GM20431 (cell line): ENCODE results near the gene PDE1C.

Source experiments
- in situ Hi-C: fragments of 300-500 bp; cut with MseI, MboI; formaldehyde crosslinking; loops from one replicate; pipeline ENCODE4 v1.15.0; 2020; ENCODE audit warnings: low sequenced_read_pairs; ENCODE audit not compliant: unreplicated experiment

The PDE1C gene

GRCh38 chr7:32070406-32071360 lies at the start of gene PDE1C:
PDE1C (minus strand) TSS chr7:32070407.
- in situ Hi-C loops, result no loop called here

- in situ Hi-C loops, result no loop called here
Observed at GRCh38 chr7:32119790-32120196, 49.6 kb upstream of the PDE1C start.

DNA sequence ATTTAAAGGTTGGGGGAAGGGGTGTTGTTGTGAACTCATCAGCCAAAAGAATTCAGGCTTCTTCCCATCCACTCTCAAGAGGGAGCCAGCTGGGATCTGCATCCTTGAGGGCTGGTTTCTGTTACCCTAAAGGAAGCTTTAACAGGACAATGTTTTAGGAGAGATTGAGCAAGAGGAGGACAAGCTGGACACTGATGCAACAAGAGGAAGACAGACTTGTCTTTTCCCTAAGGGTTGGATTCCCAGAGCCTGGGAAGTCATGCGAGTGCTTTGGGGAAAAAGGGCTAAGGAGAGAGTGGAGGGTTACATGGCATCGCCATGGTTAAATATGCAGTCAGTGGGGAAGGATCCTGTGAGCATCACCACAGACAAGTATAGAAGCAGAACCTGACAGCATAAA lies 47.6 kb upstream of the PDE1C start:
- in situ Hi-C loops, result no loop called here

DNA sequence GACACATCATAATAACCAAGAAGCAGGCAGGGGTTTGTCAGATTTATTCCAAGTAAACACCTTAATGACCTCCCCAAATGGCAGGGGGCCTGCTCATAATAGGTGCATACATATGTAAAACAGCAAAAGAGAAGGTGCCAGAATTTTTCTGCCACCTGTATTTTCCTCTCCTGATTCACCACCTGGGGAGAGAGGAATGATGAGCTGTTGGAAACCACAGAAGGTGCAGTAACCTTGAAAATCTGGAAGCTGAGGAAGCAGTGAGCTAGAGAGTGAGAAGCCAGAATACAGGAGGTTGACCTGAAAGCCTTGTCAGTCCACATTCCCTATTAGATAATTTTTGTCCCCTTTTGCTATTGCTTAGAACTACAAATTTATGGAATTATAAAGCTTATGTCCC lies 46.2 kb upstream of the PDE1C start:
- in situ Hi-C loops, result no loop called here

GRCh38 chr7:32115831-32116230 lies 45.6 kb upstream of the PDE1C start:
- in situ Hi-C loops, result no loop called here

DNA sequence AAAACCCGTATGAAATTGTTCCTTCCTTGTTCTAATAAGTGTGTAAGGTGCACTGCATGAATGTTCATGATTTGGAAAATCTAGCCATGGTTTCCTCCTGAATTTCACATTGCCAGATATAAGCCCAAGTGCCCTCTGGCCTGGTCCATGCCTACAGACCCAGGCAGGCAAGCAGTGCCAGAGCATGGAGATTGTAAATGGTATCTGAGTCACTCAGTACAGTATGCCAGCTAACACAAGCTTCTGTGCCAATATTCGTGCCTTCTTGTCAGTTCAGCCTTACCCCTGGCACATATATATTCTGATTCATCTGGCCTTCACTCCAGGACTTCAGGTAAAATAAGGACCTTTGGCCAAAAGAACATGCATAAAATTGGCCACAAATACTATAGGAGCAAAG lies 38.4 kb upstream of the PDE1C start:
- in situ Hi-C loops, result no loop called here

GRCh38 chr7:32104766-32105165 lies 34.6 kb upstream of the PDE1C start:
- in situ Hi-C loops, result no loop called here

DNA sequence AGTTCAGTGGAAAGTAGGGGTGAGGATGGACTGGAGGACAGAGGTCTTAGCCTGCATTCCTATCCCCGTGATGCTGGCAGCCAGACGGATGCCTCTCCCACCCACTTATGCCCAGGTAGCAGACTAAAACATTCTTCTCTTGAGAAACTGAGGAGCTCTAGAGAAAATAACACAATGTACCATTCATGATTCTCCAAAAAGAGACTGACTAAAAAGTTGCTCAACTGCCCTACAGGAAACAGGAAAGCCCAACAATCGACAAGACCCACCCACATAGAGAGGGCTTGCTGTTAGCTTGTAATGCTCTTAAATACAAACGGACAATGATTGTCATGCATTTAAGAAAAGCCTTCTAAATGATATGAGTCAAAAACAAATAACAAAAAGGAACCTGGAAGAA lies 33.2 kb upstream of the PDE1C start:
- in situ Hi-C loops, result no loop called here

DNA sequence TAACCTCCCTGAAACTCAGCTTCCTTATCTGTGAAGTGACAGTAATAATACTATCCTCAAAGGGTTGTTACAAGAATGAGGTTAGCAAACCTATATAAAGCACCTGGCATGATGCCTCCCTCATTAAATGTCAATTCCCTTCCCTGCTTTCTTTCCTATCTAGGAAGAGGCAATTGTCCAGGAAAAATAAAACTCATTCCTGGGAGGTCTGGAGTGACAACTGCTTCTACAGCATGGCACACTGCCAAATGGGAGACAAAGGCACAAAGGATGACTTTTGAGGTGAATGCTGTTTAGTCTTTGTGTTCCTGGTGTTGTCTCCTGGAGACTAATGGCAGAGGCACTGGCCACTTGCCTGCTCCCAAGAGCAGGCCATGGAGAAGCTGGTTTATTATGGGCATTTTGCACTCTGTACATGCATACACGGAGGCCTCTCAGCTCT lies 32.2 kb upstream of the PDE1C start:
- in situ Hi-C loops, result no loop called here

- in situ Hi-C loops, result no loop called here
Observed at GRCh38 chr7:32100407-32100907, 30.2 kb upstream of the PDE1C start.

GRCh38 chr7:32094516-32094915 lies 24.3 kb upstream of the PDE1C start:
- in situ Hi-C loops, result no loop called here

DNA sequence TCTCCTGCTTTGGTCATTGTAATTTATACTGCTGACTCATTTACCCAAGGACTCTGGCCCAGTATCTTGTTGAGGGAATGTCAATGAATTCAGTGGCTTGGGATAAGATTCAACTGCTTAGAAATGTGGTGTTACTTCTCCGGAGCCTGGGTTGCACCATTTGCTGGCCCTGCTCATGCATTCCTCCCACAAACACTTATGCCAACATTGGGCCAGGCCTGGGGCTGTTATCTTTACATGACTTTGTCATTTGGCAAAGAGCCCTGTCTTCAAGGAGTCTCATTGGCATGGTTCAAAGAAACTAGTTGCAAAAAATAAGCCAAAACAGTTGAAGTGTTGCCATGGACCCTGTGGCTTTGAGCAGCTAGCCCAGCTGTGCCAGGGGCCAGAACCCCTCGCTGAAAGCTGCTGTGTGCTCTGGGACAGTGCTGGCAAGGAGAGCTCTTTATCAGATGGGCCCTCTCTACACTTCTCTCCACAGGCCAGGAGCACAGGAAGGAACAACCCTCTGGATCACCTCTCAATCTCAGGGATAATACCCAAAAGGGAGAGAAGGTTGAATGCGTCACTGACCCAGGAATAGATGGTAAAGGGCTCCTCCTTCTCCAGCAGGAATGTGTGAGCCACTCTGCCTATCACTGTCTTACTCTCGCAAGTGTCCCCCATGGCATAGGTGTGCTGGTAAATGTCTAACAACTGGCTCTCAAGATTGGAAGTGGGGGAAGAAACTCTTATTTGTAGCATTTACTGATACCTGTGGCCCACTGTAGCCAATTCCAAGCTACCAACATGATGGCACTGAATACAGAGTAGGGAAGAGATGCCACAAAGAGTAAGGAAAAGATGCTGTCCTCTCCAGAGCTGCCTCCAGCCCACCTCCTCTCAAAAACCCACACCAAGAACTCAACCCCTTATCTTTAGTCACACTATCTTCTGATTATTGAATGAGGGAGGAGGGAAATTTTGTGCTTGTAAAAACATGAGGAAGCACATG lies 23.5 kb upstream of the PDE1C start:
- in situ Hi-C loops, result no loop called here

GRCh38 chr7:32092346-32092745 lies 22.1 kb upstream of the PDE1C start:
- in situ Hi-C loops, result no loop called here

DNA sequence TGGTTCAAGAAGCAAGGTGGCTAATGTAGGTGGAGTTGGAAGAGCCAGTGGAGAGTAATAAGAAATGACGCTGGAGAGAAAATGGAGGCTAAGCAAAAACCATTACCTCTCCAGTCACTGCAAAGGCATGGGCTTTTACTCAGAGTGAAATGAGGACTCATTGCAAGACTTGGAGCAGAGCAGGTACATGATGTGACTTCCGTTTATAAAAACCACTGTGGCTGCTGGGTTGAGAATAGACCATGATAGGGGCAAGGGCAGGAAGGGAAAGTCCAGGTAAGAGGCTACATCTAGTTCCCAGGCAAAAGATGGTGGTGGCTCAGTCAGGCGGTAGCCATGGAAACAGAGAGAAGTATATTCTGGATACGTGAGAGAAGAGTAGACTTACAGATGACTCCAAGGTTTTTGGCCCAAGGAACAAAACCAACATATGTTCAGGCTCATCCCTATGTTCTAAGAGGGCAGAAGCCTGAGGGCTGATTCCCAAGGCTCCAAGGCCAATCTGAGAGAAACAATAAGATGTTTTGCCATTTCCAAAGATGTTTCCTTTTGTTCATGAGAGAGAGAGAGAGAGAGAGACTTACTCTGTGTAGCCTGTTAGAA lies 21.5 kb upstream of the PDE1C start:
- in situ Hi-C loops, result no loop called here

GRCh38 chr7:32089678-32090077 lies 19.5 kb upstream of the PDE1C start:
- in situ Hi-C loops, result no loop called here

DNA sequence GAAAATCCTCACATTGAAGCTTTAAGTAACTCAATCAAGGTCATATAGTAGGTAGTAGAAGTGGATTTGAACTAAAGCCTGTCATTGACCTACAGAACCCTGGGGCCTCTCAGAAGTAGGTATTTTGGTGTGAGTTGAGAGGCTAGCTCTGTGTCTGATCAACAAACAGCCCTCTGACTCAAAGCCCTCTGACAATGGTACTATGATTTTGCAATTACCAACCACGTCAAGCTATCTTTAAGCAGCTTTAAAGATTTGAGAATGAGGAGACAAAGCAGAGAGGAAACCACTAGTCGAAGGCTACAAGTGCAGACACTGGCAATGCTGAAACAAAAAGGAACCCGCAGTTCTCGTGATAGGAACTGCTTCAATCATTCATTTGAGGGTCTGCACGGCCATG lies 19.0 kb upstream of the PDE1C start:
- in situ Hi-C loops, result no loop called here

DNA sequence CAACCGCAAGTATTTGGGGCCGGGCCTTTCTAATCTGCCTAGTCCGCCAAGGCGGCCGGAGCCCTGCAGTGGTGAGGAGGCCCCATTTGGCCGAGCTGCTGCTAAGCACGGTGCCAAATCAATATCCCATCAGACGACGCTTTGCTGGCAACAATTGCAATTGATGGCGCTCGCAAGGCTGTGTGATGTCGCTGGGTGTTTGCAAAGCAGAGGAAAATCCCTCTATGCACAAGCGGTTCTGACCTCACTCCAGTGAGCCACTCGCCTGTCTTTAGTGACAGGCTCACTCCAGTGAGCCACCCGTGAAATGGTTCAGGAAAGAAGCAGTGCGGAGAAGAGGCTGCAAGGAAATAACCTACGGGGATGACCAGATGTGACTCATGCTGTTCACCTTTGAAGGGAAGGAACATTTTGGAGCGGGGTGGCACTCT lies 18.3 kb upstream of the PDE1C start:
- in situ Hi-C loops, result no loop called here

DNA sequence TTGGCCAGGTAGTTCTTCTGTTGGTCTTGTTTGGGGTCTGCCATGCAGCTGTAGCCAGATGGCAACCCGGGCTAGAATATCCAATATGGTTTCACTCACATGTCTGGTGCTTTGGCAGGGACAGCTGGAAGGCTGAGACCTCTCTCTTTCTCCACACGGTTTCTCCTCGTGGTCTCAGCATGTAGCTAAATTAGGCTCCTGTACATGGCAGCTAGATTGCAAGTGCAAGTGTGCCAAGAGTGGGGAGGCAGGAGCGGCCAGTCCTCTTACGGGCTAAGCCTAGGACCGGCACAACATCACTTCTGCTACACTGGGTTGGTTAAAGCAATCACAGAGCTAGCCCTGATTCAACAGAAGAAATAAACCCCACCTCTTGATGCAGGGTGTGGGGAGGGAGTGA lies 9.3 kb upstream of the PDE1C start:
- in situ Hi-C loops, result no loop called here

DNA sequence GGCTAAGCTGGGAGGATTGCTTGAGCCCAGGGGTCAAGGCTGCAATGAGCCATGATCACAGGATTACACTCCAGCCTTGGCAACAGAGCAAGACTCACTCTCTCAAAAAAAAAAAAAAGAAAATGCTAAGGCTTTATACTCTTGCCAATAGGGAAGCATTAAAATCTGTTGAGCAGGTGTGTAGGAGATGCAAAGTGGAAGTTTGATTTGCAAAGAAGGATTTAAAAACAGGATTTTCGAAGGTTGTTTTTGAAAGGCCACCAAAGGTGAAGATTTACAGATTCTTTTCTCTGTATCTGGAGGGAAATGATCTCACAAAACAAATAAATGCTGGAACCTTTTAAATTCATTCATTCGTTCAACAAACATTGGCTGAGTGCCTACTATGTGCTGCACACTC lies 8.6 kb upstream of the PDE1C start:
- in situ Hi-C loops, result no loop called here

DNA sequence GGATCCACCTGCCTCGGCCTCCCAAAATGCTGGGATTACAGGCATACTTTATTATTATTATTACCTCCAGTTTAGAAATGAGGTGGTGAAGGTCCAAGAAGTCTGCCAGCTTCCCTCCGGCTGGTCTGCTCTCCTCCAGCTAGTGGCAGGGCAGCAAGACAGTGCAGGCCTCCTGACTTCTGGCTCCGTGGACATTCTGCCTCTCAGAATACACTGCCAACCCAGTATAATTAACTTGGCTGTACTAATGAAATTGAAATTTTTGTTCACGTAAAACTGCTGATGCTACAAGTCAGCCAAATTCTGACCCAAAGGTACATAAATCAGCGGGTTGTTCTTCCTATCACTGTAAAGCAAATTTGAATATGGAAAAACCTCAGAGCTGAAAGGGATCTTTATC lies 7.6 kb upstream of the PDE1C start:
- in situ Hi-C loops, result no loop called here
